HT-29 (cell line): ENCODE measurements around the gene AIG1. TPM values are rescaled to one million over a fixed set of nuclear protein-coding genes. Genes with fewer than 3 reads are reported as not detected.
A peak's percentile ranks its signal among the peaks of the same experiment; 100 is the strongest.
"Not testable (repeated sequence)": the region's sequence is repeated elsewhere in the genome, so short reads cannot be mapped to it uniquely, and the experiment has no call there.

Experiments
- DNase-seq: peaks from one replicate; pipeline ENCODE4 v3.0.0-alpha.2; 2015; ENCODE audit warnings: low spot score
- total RNA-seq: library from RNA; depleted of rRNA; stranded (reverse); fragments of >200 nt; shearing (Covaris generic); gene quantifications from 2 replicates; pipeline ENCODE4 v1.2.3, GENCODE V29; 2014

Gene AIG1
- total RNA-seq, 1 experiment from 2014 or later, result 18.2 TPM

DNA sequence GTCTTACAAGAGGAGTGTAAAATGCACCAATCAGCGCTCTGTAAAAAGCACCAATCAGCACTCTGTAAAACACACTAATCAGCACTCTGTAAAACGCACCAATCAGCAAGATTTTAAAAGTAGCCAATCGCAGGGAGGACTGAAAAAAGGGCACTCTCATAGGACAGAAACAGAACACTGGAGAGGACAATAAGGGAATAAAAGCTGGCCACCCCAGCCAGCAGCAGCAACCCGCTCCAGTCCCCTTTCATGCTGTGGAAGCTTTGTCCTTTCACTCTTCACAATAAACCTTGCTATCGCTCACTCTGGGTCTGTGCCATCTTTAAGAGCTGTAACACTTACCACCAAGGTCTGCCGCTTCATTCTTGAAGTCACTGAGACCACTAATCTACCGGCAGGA lies 1.7 kb upstream of the AIG1 start:
- DNase-seq, result peak; percentile 17

DNA sequence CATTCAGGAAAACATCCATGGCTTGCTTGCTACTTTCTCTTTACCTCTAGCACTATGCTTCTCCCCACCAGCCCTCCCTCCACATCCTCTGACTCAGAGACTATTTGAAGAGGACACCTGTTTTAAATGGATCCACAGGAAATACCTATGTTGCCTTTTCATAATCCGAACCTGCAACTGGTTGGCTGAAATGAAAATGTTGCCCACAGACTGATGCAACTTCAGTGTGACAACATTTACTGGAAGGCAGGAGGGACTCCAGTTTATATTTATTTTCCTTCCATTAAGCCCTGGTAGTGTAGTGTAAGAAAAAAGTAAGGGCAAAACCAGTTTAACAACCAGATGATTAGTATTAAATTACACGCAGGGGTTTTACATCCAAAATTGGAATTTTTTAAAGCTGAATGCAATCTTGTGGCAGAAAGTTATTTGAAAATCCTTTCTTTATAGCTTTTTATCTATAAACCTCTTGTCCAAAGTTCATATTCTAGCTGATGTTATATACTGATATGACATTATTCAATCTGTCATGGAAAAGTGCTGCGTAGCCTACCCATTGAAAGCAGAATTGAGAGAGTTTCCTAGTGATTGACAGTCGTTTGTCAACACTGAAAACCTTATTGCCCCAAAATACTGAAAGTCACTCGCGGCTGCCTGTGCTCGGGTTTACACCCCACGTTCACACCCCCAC lies 881 bp upstream of the AIG1 start:
- peak; percentile 71 for DNase-seq

DNA sequence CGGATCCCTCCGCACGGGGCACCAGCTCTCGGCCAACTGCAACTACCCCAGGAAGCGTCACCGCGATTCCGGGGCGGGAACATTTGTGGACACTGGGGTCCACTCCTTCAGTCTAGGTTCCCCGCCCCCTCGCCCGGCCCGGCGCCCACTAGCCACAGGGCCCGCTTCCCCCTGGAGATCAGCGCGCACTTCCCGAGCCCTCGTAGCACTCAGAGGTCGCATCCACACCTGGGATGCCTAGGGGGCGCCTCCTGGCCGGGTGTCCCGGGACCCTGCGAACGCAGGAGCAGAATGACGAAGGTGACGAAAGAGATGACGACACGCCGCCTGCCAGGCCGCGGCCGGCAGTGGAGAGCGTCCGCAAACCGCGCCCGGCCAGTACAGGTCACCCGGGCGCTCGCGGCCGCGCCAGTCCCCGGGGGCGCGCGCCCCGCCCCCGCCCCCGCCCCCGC lies 309 bp upstream of the AIG1 start:
- DNase-seq, result peak; percentile 75

DNA sequence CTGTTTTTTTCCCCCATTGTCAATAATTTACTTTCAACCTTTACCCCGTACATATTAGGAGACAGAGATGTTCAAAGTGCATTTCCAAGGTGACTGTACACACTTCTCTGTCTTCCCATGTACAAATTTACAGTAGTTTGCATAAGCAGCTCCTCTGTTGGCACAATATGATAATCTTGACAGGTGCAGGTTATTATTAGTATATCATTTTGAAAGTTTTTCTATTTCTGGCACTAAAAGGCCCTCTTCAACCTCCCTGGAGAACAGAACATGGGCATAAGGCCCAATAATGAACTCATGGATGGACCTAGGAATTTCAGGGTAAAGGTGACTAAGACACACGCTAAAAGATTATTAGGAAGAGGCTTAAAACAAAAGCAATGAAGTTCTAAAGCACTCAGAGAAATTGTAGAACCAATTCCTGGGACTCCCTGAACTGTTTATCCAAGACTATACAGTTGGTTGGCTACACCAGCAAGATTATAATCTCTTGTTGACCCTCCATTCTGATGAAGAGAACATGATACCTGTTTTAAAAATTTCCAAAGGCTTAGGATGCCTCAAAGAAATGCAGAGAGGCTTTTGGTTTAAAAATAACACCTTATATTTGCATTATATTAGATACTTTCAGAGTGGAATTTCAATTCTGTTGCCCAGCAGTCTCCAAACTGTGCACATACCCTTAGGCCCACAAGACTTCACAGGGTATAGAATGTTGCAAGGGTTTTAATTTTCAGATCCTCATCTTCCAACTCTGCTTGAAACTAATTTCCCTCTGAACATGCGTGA lies 1.1 kb downstream of the AIG1 start:
- DNase-seq, result no peak

DNA sequence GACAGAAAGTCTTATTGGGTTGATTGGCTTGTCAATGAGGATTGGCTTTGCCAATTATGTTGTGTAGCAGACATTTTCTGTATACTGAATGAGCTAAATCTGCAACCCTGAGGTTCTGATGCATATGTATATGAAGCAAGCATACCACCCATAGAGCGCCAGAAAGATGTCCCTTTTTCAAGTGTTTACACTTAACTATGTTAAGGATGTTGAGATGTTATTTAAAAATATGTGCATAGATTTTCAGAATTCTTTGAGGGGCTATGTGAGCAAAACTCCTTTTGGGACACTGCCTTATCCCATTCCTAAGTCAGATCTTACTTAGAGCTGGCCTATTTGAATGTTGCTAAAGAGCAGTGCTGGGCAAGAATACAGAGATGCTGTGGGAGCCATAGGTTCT lies 1.9 kb downstream of the AIG1 start:
- DNase-seq, result no peak

DNA sequence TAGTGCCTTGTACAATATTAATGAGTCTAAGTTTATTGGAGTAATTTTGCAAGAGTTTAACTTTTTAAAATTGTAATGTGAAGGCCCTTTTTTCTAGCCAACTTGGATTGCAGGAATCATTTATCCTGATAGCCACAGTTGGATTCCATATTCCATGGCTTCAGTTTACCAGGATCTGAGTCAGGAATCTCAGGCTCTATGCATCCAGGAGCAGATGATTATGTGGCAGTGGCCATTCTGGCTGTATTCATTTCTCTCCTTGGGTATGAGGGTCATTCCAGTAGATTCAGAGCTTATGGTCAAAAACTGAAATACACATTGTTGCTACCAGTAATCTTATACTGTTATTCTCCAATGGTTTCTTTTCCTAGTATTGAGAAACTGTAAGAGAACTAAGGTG lies 2.9 kb downstream of the AIG1 start:
- DNase-seq, result no peak

DNA sequence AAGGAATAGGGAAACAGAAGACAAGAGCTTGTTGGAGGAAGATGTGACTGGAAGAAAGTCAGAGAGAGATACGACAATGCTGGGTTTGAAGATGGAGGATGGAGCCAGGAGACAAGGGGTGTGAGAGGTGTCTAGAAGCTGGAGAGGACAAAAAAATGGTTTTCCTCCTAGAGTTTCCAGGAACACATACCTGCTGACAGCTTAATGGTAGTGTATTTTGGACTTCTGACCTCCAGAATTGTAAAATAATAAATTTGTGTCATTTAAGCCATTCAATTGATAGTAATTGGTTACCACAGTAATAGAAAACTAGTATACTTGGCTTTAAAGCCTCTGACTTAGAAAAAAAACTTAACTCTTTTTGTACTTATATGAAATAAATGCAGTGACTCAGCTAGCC lies 3.6 kb downstream of the AIG1 start:
- DNase-seq, result no peak

DNA sequence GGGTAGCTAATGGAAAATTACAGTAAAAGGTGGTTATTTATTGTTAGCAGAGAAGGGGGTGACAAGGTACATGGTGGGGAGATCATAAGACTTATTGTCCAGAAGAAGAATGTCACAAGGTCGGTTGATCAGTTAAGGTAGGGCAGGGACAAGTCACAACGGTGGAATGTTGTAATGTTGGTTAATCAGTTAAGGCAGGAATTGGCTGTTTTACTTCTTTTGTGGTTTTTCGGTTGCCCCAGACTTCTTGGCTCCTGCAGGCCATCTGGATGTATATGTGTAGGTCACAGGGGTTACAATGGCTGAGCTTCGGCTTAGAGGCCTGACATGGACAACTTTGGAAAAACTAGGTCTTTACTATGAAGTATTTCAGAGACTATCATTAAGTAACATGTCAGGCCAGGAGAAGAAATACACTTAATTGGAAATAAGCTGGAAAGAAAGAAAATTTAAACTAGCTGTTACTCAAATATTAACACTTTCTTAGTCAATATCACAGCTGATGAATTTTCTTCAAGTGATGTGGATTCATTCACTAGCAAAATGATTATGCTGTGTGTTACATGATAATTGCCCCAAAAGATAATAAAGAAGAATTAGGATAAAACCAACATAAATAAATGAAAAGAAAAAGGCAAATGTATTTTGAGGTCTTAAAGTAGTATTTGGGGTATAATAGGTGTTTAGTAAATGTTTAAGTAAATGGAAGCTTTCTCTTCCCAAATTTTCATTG lies 4.4 kb downstream of the AIG1 start:
- no peak for DNase-seq

DNA sequence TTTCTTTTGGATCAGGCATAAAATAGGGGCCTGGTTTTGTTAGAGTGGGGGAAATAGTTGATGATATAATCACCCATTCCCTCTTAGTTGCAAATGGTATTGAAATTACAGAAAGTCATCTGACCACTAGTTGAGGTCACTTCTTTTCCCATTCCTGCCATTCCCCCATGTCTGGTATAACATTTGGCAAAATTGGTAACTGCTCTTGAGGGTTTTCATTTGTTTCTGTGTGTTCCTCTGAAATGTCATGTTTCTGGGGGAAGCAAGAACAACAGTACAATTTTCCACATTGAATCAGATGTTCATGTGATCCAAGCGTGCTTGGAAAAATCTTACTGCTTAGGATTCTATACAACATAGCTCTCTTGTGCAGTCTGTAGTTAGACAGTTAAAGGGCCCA lies 7.3 kb downstream of the AIG1 start:
- no peak for DNase-seq

DNA sequence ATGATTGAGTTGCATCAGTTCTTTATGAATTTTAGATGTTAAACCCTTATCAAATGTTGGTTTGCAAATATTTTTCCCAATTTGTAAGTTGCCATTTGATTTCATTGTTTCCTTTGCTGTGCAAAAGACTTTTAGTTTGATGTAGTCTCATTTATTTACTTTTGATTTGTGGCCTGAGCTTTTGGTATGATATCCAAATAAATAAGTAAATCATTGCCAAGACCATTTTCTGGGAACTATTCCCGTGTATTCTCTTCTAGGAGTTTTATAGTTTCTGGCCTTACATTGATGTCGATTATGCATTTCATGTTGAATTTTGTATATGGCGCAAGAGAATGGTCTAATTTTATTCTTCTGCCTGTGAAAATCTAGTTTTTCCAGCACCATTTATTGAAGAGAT lies 13.4 kb downstream of the AIG1 start:
- no peak for DNase-seq

DNA sequence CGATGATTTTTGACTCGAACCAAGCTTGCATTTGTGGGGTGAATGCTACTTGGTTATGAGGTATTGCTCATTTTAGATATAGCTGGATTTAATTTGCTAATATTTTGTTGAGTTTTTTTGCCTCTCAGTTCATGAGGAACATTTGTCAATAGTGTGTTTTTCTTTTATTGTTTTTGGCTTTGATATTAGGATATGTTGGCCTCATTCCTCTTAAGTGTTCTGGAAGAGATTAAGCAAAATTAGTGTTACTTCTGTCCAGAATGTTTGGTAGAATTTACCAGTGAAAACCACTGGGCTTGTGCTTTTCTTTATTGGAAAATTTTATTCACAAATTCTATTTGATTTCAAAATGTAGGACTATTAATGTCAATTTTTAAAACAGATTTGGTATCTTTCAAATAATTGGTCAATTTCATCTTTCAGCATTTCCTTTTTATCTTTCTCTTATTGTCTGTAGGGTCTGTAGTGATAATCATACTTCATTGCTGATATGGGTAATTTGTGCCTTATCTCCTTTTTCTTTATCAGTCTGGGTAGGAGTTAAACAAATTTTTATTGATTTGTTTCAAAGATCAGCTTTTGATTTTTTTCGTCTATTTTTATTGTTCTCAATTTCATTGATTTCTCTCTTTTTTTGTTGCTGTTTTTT lies 14.1 kb downstream of the AIG1 start:
- no peak for DNase-seq

DNA sequence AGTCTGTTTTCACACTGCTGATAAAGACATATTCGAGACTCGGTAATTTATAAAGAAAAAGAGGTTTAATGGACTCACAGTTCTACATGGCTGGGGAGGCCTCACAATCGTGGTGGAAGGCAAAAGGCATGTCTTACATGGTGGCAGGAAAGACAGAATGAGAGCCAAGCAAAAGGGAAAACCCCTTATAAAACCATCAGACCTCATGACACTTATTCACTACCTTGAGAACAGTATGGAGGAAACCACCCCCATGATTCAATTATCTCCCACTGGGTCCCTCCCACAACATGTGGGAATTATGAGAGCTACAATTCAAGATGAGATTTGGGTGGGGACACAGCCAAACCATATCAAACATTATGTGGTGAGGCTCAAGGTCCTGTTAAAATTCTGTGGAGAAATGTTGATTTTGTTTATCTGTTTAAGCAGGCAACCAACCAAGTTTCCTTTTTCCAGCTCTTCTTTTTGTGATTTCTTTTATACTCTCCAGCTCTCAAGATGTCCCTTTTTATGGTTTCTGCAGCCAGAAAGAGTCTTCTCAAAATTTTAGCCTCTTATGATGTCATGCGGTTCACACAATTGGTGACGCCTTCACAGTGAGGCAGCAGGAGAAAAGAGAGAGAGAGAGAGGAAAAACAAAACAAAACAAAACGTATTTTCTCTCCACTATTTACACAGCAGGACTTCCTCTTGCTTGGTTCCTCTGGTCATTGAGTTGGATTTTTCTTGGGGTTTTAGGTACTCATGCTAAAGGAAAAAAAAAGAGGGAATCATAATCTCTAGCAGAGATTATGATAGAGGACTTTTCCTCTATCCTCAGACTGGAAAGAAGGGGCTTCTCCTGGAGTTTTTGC lies 18.0 kb downstream of the AIG1 start:
- no peak for DNase-seq

DNA sequence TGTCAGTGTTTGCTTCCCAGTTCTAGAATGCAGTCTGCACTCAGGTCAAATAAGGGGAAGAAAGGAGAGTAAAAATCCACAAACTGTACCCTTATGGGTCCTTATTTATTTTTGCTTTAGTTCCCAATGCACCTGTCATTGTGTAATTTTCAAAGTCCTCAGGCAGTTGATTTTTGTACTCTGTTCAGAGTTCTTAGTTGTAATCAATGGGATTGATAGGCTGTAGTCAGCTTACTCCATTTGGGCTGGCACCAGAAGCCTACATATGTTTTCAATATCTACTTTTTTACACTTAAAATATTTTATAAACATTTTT lies 18.6 kb downstream of the AIG1 start:
- DNase-seq, result no peak

DNA sequence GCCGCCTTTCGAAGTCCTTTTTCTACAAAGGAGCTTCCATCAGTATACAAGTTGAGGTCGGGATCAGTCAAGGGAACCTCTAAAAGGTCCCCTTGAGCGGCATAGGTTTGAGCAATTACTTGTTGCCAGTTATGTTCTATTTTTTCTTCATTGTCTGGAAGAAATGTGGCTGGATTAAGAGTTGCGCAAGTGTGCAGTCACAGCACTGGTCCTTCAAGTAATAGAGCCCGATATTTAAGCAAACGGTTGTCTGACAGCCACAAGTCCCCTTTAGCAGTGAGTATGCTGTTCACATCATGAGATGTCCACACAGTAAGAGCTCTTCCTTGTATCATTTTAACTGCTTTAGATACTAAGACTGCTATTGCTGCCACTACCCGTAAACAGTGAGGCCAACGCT lies 21.6 kb downstream of the AIG1 start:
- DNase-seq, result not testable (repeated sequence)

DNA sequence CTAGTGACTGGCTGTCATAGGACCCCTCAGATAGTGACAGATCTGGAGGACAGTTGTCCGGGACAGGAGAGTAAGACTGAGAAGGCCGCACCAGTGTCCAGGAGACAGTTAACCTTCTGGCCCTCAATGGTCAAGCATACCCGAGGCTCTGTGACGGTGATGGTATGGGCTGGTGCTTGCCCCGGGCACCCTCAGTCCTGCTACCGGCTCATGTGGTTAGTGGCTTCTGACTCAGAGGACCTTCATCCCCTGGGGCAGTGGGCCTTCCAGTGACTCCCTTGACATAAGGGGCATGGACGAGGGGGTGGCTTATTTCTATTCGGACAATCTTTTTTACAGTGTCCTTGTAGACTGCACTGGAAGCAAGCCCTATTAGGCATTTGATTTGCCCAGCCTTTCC lies 23.3 kb downstream of the AIG1 start:
- not testable (repeated sequence) for DNase-seq

DNA sequence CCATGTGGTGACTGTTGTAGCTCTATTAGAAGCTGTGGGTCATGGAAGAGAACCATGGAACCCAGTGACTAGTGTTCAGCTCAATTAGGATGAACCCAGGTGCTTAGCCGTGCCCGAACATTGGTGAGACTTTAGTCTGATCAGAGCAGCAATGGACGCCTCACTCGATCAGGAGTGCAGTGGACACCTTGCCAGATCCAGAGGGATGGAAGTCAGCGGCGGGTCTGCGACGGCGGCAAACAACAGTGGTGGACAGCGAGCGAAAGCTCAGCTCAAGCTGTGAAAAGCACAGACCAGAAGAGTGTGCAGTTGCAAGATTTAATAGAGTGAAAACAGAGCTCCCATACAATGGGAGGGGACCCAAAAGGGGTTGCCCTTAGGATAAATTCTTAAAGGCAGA lies 26.6 kb downstream of the AIG1 start:
- DNase-seq, result not testable (repeated sequence)

DNA sequence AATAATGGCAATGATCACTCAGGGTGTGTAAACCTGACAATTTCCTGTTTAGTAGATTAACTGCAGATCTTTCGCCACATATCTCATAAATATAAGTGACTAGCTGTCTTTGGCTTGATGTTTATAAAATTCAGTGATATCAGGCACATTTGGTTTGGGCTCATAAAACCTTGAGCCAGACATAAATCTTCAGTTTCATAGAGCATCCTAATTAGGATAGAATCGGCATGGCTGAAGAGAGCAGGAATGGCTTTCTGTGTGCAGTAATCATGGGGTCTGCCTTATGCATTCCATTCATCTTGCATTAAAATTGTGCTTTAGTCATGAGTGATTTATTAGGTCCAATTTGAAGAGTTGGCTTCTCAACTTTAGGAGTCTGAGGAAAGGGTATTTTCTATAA lies 27.2 kb downstream of the AIG1 start:
- no peak for DNase-seq

DNA sequence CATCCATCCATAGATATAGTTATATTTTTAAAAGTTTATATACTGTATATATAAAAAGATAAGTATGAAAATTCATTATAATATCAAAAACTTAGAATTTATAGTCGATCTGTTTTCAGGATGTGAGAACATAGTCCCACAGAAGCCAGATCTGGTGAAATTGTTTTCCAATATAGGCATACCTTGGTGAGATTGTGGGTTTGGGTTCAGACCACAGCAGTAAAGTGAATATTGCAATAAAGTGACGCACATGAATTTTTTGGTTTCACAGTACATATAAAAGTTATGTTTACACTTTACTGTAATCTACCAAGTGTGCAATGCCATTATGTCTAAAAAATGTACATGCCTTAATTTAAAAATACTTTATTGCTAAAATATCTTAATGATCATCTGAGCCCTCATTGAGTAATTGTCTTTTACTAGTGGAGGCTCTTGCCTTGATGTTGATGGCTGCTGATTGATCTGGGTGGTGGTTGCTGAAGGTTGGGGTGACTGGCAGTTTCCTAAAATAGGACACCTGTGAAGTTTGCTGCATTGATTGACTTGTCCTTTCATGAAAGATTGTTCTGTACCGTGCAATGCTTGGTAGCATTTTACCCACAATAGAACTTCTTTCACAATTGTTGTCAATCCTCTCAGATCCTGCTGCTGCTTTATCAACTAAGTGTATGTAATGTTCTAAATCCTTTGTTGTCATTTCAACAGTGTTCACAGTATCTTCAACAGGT lies 29.8 kb downstream of the AIG1 start:
- no peak for DNase-seq

DNA sequence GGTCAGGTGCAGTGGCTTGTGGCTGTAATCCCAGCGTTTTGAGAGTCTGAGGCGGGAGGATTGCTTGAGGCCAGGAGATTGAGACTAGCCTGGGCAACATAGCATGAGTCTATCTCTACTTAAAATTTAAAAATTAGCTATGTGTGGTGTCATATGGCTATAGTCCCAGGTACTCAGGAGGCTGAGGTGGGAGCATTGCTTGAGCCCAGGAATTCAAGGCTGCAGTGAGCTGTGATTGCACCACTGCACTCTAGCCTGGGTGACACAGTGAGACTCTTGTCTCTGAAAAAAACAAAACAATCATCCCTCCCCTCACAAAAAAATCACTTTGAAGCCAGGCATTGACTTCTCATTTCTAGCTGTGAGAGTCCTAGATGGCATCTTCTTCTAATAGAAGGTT lies 32.1 kb downstream of the AIG1 start:
- no peak for DNase-seq

DNA sequence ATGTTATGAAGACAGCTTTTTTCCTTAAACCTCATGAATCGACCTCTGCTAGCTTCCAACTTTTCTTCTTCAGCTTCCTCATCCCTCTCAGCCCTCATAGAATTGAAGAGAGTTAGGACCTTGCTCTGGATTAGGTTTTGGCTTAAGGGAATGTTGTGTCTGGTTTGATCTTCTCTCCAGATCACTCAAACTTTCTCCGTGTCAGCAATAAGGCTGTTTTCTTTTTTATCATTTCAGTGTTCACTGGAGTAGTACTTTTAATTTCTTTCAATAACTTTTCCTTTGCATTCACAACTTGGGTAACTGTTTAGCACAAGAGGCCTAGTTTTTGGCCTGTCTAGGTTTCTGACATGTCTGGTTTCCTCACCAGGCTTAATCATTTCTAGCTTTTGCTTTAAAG lies 32.6 kb downstream of the AIG1 start:
- DNase-seq, result no peak

DNA sequence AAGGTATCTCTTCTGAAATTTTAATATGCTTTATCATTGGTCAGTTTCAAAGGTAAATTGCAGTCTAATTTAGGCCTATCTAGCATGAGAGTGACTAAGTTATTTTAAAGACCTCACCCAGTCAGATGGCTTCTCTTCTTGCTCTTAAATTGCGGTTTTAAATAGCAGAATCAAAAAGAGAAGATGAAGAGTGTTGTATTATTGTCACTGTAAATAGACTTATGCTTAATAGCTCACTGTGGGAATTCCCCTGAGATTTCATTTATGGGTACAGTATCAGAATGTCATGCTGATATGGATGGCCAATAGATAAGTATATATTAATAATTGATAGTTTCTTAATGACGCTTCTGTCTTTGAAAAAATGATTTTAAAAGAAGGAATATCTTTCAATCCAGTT lies 35.7 kb downstream of the AIG1 start:
- no peak for DNase-seq
